NOMO-1 treated with dmso at 0.1 percent for 144 hours (cell line): ENCODE results near the gene KDM6A.
"Not testable (repeated sequence)": the region's sequence is repeated elsewhere in the genome, so short reads cannot be mapped to it uniquely, and the experiment has no call there.

Experiments used
- DNase-seq: peaks from one replicate; lab custom pipeline; 2025; ENCODE audit not compliant: unreplicated experiment; lab: John Stamatoyannopoulos, UW

KDM6A gene

GRCh38 chrX:44918722-44919121, 45.7 kb downstream of the KDM6A start:
- no peak for DNase-seq

DNA sequence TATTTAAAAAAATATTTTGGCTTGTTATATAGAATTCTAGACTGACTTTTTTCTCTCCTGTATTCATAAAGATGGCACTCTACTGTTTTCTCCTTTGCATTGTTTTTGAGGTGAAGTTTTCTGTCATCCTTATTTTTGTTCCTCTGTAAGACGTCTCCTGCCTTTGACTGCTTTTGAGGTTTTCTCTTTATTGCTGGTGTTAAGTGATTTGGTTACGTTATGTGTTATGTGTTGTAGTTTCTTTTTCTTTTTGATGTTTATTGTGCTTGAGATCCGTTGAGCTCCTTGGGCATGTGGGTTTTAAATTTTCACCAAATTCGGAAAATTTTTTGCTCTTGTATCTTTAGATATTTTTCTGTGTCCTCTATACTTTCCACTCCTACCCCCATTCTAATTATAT, 50.0 kb downstream of the KDM6A start:
- DNase-seq, result no peak

- no peak for DNase-seq
Observed at GRCh38 chrX:44927398-44927797, 54.4 kb downstream of the KDM6A start.

GRCh38 chrX:44931441-44931973, 58.5 kb downstream of the KDM6A start:
- no peak for DNase-seq

DNA sequence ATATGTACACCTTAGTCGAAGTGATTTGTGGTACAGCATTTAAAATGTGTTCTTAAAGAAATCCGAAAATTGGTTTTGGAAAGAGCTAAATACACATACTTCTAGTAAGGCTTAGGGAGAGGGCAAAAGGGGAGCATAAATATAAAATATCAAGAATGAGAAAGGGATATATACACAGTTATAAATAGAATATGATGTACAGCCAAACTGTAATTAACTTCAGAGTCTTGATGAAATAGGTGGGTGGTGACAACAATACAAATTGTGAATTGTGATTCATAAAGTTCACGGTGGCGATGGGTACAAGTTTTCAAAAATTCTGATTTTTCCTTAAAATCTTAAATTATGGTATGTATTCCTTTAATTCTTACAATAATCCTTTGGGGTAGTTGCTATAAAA, 62.2 kb downstream of the KDM6A start:
- DNase-seq, result no peak

- DNase-seq, result no peak
Observed at GRCh38 chrX:44935640-44936039, 62.7 kb downstream of the KDM6A start.

DNA sequence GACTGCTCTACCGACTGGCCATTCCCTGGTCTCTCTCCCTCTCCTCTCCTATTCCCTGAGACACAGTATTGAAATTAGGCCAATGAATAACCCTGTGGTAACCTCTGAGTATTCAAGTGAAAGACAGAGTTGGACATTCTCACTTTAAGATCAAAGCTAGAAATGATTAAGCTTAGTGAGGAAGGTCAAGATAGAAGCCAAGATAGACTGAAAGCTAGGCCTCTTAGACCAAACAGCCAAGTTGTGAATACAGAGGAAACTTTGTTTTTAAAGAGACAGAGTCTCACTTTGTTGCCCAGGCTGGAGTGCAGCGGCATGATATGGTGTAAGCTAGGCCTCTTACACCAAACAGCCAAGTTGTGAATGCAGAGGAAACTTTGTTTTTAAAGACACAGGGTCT, 64.6 kb downstream of the KDM6A start:
- no peak for DNase-seq

GRCh38 chrX:44938111-44938510, 65.1 kb downstream of the KDM6A start:
- no peak for DNase-seq

GRCh38 chrX:44940541-44940940, 67.6 kb downstream of the KDM6A start:
- DNase-seq, result not testable (repeated sequence)

- DNase-seq, result no peak
Observed at GRCh38 chrX:44943007-44943406, 70.0 kb downstream of the KDM6A start.

- DNase-seq, result no peak
Observed at GRCh38 chrX:44944894-44945293, 71.9 kb downstream of the KDM6A start.

DNA sequence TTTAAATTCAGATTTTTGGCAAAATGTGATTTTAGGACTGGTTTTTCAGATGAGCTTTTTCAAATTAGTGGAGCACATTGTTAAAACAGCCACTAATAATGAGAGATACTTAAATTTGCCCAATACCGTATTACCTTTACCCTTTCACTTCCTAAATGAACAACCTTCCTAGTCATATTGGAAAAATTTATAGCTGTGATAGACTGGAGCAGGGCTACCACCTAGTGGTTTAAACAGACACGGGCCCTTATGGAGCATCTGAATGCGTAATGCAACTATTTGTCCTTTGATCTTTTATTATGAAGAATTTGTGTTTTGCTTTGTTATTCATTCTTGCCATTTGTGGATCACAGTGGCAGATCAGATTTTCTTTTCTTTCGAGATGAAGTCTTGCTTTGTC, 72.7 kb downstream of the KDM6A start:
- no peak for DNase-seq

DNA sequence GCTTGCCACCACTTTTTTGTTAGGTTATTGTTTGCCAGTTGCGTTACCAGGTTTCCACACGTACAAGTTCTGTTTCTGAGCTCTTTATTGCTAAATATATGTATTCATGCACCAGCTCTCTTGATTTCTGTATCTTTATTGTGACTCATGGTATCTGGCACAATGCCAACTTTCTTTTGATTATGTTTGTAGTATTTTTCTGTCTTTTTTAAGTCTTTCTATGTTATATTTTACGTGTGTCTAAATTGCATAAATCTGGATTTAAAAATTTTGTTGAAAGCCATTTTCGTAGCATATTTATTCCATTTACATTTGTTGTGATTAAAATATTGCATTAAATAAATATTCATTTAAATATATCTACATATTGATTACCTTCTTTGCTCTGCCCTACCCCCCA, 73.8 kb downstream of the KDM6A start:
- no peak for DNase-seq

GRCh38 chrX:44947995-44948394, 75.0 kb downstream of the KDM6A start:
- no peak for DNase-seq

DNA sequence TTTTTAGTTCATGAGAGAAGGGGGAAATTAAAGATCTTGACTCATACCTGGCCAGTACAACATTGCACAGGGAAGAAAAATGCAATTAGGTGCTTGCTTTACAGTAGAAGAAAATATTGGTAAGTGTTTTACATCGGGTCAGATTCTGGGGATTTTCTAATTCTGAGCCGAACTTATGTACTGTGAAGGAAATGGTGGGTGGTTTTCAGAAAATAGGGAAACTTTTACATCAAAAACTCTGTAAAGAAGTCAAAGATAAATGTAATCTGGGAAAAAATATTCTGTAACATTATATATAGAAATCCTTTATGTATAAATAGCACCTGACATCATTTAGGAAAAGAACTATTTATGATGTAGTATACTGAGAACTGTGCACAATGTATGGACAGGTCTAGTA, 75.4 kb downstream of the KDM6A start:
- no peak for DNase-seq

DNA sequence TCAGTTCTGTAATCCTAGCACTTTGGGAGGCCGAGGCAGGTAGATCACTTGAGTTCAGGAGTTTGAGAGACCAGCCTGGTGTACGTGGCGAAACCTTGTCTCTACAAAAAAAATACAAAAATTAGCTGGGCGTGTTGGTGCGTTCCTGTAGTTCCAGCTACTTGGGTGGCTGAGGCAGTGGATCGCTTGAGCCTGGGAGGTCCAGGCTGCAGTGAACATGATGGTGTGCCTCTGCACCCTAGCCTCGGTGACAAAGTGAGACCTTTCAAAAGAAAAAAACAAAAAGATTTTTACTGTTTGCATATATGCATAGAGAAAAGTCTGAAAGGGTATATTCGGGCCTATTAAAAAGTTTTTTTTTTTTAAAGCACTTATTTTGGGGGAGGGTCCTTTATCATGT, 76.1 kb downstream of the KDM6A start:
- no peak for DNase-seq

DNA sequence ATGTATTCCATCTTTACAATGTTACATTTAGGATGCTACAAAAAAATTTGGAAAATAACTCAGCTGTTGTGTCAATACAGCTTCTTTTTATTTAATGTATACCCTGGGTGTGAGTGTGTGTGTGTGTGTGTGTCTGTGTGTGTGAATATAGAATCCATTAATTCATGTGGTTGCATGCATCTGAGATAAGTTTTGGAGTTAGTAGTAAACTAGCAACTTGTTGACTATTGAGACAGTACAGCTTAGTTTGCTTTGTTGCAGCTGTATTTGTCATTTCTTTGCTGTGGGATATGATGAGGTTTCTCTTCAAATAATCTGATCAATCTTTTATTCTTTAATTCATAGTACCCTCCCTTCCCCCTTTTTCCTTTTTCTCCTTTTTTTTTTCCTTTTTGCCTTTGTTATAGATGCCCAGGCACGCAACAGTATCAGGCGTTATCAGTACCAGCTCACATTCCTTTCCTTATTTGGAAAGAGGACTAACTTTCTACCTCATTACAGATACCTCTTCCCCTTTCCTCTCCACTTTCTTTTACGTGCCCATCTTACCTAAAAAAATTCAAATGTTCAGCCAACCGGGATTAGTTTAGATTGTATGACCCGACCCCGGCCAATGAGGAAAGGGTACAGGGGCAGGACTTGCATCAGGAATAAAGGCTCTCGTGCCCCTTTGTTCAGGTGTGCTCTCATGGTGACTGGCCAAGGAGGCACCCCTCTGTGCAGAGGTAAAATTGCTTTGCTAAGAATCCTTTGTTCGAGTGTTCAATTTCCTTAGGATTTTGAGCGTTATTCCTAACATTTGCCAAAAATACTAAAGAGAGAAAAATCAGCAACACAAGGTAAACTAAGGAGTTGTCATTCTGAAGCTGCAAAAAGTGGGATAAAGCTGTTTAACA, 77.7 kb downstream of the KDM6A start:
- DNase-seq, result not testable (repeated sequence)

DNA sequence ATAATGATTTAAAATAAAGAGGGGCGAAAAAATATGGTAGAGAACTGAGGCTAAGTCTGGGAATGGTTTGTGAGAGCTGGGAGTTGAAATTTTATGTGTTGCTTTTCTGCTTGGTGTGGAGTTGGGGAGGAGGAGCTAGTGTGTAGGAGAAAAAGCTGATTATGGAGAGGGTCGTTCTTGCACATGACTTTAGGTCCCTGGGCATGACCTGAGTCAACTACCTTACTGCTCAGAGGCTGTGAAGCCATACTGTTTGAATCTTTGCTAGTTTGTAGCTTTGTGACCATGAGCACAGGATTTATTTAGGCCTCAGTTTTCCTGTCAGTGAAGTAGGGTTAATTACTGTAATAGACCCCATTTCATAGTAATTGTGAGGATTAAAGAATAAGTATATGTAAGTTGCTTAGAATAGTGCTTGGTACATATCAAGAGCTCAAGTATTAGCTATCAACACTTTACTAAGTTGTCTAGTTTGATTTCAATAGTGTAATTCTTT, 78.6 kb downstream of the KDM6A start:
- DNase-seq, result no peak

- no peak for DNase-seq
Observed at GRCh38 chrX:44952329-44953027, 79.5 kb downstream of the KDM6A start.

DNA sequence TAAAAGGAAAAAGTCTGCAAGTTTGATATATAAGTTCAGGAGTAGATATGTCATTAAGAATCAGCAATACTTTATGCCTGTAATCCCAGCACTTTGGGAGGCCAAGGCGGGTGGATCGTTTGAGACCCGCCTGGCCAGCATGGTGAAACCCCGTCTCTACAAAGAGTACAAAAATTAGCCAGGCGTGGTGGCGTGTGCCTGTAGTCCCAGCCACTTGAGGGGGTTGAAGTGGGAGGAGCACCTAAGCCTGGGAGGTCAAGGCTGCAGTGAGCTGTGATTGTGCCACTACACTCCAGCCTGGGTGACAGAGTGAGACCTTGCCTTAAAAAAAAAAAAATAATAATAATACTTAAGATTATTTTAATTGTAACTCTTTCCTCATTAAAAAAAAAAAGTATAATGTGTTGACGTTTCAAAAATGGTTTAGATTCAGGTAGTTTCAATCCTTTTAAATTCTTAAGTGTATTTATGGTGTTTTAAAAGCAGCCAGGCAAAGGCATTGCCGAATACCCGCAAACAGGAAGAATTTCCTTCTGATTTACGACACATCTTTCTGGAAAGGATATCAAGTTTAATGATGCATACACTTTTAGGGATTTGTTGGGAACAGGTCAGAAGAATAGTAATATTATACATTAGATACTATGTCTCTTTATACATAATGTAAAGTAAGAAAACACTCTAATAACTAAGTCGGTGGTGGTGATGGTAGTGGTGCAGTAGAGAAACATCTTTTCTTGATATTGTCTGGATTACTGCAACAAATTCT, 80.9 kb downstream of the KDM6A start:
- DNase-seq, result no peak

DNA sequence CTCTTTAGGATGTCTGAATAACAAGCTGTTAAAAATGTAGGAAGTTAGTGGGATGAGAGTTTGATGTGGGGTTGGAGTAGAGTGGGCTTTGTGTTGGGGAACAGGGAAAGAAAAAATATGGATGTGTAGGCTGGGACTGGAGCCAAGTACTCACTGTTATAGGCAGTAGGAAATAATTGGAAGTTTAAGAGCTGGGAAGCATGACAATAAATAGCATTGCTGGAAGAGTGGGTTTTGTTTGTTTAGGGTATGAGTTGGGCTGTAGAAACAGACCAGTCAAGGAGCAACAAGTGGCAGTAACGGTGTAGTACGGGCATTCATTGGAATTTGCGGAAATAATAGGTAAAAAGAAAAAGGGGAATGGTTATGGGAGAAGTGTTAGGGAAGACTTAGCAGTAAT, 81.6 kb downstream of the KDM6A start:
- no peak for DNase-seq
